Nephron (organoid): ENCODE results near the gene FBXL7.
A peak's percentile ranks its signal among the peaks of the same experiment; 100 is the strongest.

Source experiments
- H3K27ac Mint-ChIP-seq, 3 experiments: 2 replicates each; pipeline ENCODE4 v1.8.0; 2020; ENCODE audit warnings: mixed read lengths in 3 of 3, mild to moderate bottlenecking in 2 of 3, moderate library complexity in 1 of 3
- H3K27me3 Mint-ChIP-seq: 2 replicates; pipeline ENCODE4 v1.8.0; 2021; ENCODE audit warnings: low read depth, mild to moderate bottlenecking, moderate library complexity, mixed read lengths
- H3K36me3 Mint-ChIP-seq: 2 replicates; pipeline ENCODE4 v1.8.0; 2020; ENCODE audit warnings: low read depth, mixed read lengths
- H3K4me1 Mint-ChIP-seq: 2 replicates; pipeline ENCODE4 v1.8.0; 2020; ENCODE audit warnings: mixed read lengths
- H3K4me3 Mint-ChIP-seq, 3 experiments: 2 replicates each; pipeline ENCODE4 v1.8.0; 2020; ENCODE audit warnings: mild to moderate bottlenecking in 3 of 3, mixed read lengths in 3 of 3, moderate library complexity in 2 of 3
- H3K9me3 Mint-ChIP-seq: 2 replicates; pipeline ENCODE4 v1.8.0; 2020; ENCODE audit warnings: mixed read lengths
- CTCF ChIP-seq, 3 experiments: fragments of 200-600 bp; sonication (generic); IDR thresholded peaks; one replicate each; pipeline ENCODE4 v1.5.0; 2021; ENCODE audit warnings: antibody characterized with exemption in 3 of 3; ENCODE audit not compliant: unreplicated experiment in 3 of 3

Gene FBXL7

DNA sequence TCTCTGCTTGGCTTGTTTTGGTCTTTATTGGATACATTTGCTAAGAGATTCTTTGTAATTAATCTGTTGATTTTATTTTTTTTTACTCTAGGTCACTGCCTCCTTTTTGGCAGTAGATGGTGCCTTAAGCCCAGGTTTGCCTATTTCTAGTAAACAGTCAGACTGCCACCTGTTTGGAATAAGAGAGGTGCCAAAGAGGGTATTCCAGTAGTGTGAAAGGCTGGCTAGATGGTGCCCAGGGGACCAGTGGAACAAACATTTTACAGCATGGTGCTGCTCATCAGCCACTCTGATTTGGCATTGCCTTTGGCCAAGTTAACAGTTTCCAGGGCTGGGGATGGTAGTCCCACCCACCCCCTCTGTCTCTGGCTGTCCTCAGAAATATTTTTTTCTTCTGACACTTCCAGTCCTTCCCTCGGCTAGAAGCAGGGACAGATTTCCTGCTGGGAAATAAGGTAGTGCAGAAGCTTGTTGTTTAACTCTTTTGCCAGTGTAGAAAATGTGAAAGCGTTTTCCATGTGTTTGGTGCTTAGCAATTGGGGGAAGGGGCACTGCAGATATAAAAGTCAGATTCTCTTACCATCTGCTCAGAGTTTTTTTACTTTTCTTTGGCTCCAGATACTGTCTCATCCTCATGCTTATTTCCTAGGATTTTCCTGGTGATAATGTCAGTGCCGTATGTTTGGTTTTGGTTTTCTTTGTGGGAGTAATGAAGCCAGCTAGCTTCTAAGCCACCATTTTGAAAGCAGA lies 36.6 kb upstream of the FBXL7 start:
- peak; percentile 26 to 40 (median 31) for TF ChIP-seq CTCF (IDR thresholded peaks at IDR 0.05; ENCODE audit: unreplicated experiment in 3 of 3)
- Mint-ChIP-seq H3K36me3 (no peaks in the 10 kb centered on the region), H3K4me3 (no peak overlapping the region), H3K27ac (no peak overlapping the region), H3K4me1 (no peaks in the 10 kb centered on the region), H3K27me3 (no peaks in the 10 kb centered on the region), H3K9me3 (peaks cover 12% of the 10 kb centered on the region)

DNA sequence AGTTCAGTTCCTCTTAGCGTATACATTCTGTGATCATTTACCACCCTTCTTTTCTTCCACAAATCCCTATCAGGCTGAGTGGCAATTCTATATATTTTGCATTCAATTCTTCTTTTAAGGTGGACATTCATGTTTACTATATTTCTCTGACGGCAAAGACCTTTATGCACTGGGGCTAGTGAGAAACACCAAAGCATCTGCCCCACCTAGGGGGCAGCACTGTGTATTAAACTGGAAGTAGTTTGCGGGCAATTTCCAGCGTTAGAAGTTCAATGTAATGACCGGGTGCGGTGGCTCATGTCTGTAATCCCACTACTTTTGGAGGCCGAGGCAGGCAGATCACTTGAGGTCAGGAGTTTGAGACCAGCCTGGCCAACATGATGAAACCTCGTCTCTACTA lies 27.9 kb upstream of the FBXL7 start:
- TF ChIP-seq CTCF (IDR thresholded peaks at IDR 0.05; ENCODE audit: unreplicated experiment in 3 of 3) = no peak
- Mint-ChIP-seq H3K4me3 (no peak overlapping the region), H3K27me3 (no peaks in the 10 kb centered on the region), H3K27ac (no peak overlapping the region), H3K4me1 (peaks cover 6% of the 10 kb centered on the region), H3K9me3 (peaks cover 5% of the 10 kb centered on the region), H3K36me3 (no peaks in the 10 kb centered on the region)

DNA sequence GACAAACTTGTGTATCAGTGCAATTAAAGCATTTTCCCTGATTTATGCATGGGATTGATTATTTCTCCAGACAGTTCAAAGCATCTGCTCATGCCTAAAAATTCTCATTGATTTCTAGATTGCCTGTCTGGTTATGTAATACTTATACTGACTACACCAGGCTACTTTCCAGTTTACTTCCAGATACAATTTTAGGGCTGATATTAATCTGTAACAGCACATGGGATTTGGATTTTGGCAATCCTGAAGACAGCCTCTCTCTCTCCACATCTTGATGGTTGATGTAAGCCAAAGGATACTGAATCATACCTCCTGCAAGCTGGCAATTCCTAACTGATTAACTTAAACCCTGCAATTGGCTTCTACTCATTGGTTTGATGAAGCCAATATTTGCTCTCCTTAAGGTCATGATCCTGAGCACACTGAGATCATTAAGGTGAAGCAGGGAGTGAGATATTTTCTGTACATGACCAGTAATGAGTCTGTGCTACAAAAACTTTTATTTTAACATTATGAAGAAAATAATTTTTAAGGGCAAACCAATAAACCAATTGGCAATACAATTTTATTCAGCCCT lies 25.7 kb upstream of the FBXL7 start:
- no peak for TF ChIP-seq CTCF (IDR thresholded peaks at IDR 0.05; ENCODE audit: unreplicated experiment in 3 of 3)

DNA sequence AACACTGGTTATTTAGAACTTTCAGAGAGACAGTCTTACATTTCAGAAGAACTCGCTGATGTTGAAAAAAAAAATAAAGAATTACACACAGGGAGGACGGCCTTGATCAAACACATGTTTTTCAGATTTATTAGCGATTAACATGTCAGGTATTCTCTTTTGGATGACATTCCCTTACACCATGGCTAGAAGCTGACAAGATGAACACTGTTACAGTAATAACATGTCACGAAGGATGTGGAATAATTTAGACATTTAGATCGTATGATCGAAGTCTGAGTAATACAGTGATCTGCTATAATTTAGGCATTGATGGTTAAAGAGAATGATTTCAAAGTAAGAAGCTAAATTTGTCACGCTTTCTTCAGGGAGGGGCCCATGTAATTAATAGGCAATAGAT lies 24.6 kb upstream of the FBXL7 start:
- no peak for TF ChIP-seq CTCF (IDR thresholded peaks at IDR 0.05; ENCODE audit: unreplicated experiment in 3 of 3)
- Mint-ChIP-seq H3K27ac (no peak overlapping the region), H3K4me1 (peaks cover 6% of the 10 kb centered on the region), H3K27me3 (no peaks in the 10 kb centered on the region), H3K9me3 (peaks cover 6% of the 10 kb centered on the region), H3K36me3 (no peaks in the 10 kb centered on the region), H3K4me3 (no peak overlapping the region)

More for the DNA sequence above, 25.7 kb upstream of the FBXL7 start:
- Mint-ChIP-seq H3K27me3 (no peaks in the 10 kb centered on the region), H3K4me1 (peaks cover 6% of the 10 kb centered on the region), H3K9me3 (peaks cover 11% of the 10 kb centered on the region), H3K27ac (no peak overlapping the region), H3K4me3 (no peak overlapping the region), H3K36me3 (no peaks in the 10 kb centered on the region)

- no peak for TF ChIP-seq CTCF (IDR thresholded peaks at IDR 0.05; ENCODE audit: unreplicated experiment in 3 of 3)
- Mint-ChIP-seq H3K27me3 (no peaks in the 10 kb centered on the region), H3K4me1 (peaks cover 6% of the 10 kb centered on the region), H3K9me3 (peaks cover 6% of the 10 kb centered on the region), H3K36me3 (no peaks in the 10 kb centered on the region), H3K4me3 (no peak overlapping the region), H3K27ac (no peak overlapping the region)
These were observed 23.0 kb upstream of the FBXL7 start for GRCh38 chr5:15476977-15477376.

- Mint-ChIP-seq H3K27me3 (no peaks in the 10 kb centered on the region), H3K4me3 (no peak overlapping the region), H3K27ac (no peak overlapping the region), H3K4me1 (no peaks in the 10 kb centered on the region), H3K9me3 (peaks cover 6% of the 10 kb centered on the region), H3K36me3 (no peaks in the 10 kb centered on the region)
- TF ChIP-seq CTCF (IDR thresholded peaks at IDR 0.05; ENCODE audit: unreplicated experiment in 3 of 3) = no peak
These were observed 19.5 kb upstream of the FBXL7 start for GRCh38 chr5:15480436-15480835.
